Subcutaneous adipose tissue (tissue), 4 donors: ENCODE data around the gene FILIP1. TPM values are rescaled to one million over a fixed set of nuclear protein-coding genes. Genes with fewer than 3 reads are reported as not detected.

Experiments
- CTCF ChIP-seq: fragments of 450-650 bp; IDR thresholded peaks from one replicate; pipeline ENCODE4 v1.5.1; 2016; ENCODE audit warnings: low read depth, mild to moderate bottlenecking, control low read depth, antibody characterized with exemption, moderate library complexity
- total RNA-seq, 4 donors: library from RNA; depleted of rRNA; stranded (reverse); fragments of >200 nt; gene quantifications; one replicate each; pipeline ENCODE4 v1.1.0, GENCODE V29; 2016

Gene FILIP1
- total RNA-seq, 4 donors from 2014 or later, result 3.4 to 16.2 (median 5.8) TPM

- no peak for TF ChIP-seq CTCF
Measured at GRCh38 chr6:75290136-75290945, 203.3 kb downstream of the FILIP1 start.

GRCh38 chr6:75288023-75288422 is 205.6 kb downstream of the FILIP1 start:
- no peak for TF ChIP-seq CTCF

GRCh38 chr6:75287424-75287823 is 206.2 kb downstream of the FILIP1 start:
- no peak for TF ChIP-seq CTCF

- TF ChIP-seq CTCF, result no peak
Measured at GRCh38 chr6:75286955-75287354, 206.6 kb downstream of the FILIP1 start.

- TF ChIP-seq CTCF, result no peak
Measured at GRCh38 chr6:75285283-75285639, 208.3 kb downstream of the FILIP1 start.

GRCh38 chr6:75284632-75285282 is 208.8 kb downstream of the FILIP1 start, which contains the start of gene TMEM30A:
Gene TMEM30A (minus strand): TSS chr6:75284792. CDS start chr6:75284638, 154 bp downstream.
- TF ChIP-seq CTCF, result no peak

- no peak for TF ChIP-seq CTCF
Measured at GRCh38 chr6:75283907-75284631, 209.5 kb downstream of the FILIP1 start.
